Uterus (tissue), 2 donors: Measurements from ENCODE around the gene TOR4A.

Experiments
- CTCF ChIP-seq, 4 experiments: fragments of 200-600 bp in 2 of 4; fragments of 450-650 bp in 2 of 4; sonication (generic) in 2 of 4; IDR thresholded peaks; one replicate each; pipeline ENCODE4 v1.5.1; 2016 to 2019; ENCODE audit warnings: antibody characterized with exemption in 4 of 4, mild to moderate bottlenecking in 2 of 4, moderate library complexity in 1 of 4
- POLR2A ChIP-seq, 2 donors: fragments of 450-650 bp; IDR thresholded peaks; one replicate each; pipeline ENCODE4 v1.6.1; 2016; ENCODE audit warnings: antibody characterized with exemption in 2 of 2, mild to moderate bottlenecking in 1 of 2, moderate library complexity in 1 of 2

- TF ChIP-seq CTCF (IDR thresholded peaks at IDR 0.05) (no peak), POLR2A (IDR thresholded peaks at IDR 0.05) (no peak)
Observed at GRCh38 chr9:137231372-137232039, 46.0 kb upstream of the TOR4A start.
